Small intestine (tissue), 7 donors: ENCODE data around the gene TBC1D4. TPM values are rescaled to one million over a fixed set of nuclear protein-coding genes. Genes with fewer than 3 reads are reported as not detected.

Experiments used
- DNase-seq, 2 donors: peaks; one replicate each; pipeline versions ENCODE4 v3.0.0 to v3.0.0-alpha.2; 2013
- FAIRE-seq: peaks from 2 replicates; lab custom pipeline; 2012; peaks lifted over from hg19 to GRCh38; lab: Jason Lieb, UNC
- H3K27ac ChIP-seq, 3 donors: one replicate each; pipeline ENCODE4 v1.5.1; 2013; ENCODE audit warnings: low read length in 2 of 3, mild to moderate bottlenecking in 2 of 3, control low read depth in 1 of 3, inconsistent platforms in 1 of 3, low read depth in 1 of 3, moderate library complexity in 1 of 3
- H3K27me3 ChIP-seq, 3 donors: one replicate each; pipeline ENCODE4 v1.6.1; 2013; ENCODE audit warnings: low read length in 3 of 3, inconsistent platforms in 1 of 3; ENCODE audit not compliant: control insufficient read depth in 3 of 3, insufficient read depth in 3 of 3
- H3K36me3 ChIP-seq, 3 donors: one replicate each; pipeline ENCODE4 v1.6.1; 2013; ENCODE audit warnings: low read length in 3 of 3, inconsistent platforms in 1 of 3, low read depth in 1 of 3, mild to moderate bottlenecking in 1 of 3, moderate library complexity in 1 of 3; ENCODE audit not compliant: control insufficient read depth in 3 of 3, insufficient read depth in 2 of 3
- H3K4me1 ChIP-seq, 3 donors: one replicate each; pipeline ENCODE4 v1.6.1; 2013; ENCODE audit warnings: low read length in 2 of 3, inconsistent platforms in 1 of 3, low read depth in 1 of 3, mild to moderate bottlenecking in 1 of 3, moderate library complexity in 1 of 3; ENCODE audit not compliant: control insufficient read depth in 3 of 3, insufficient read depth in 2 of 3
- H3K4me3 ChIP-seq, 3 donors: one replicate each; pipeline ENCODE4 v1.5.1; 2013; ENCODE audit warnings: low read length in 3 of 3, control low read depth in 1 of 3, inconsistent platforms in 1 of 3, low read depth in 1 of 3, mild to moderate bottlenecking in 1 of 3, moderate library complexity in 1 of 3
- H3K9me3 ChIP-seq, 2 donors: one replicate each; pipeline ENCODE4 v1.6.1; 2013; ENCODE audit warnings: low read depth in 1 of 2, low read length in 1 of 2; ENCODE audit not compliant: control insufficient read depth in 2 of 2, insufficient read depth in 1 of 2
- WGBS, 3 donors: extraction: QIAGEN DNeasy Blood & Tissue Kit; methylation state at CpG; one replicate each; pipeline ENCODE4 v1.1.7; 2013; 5-methylcytosine and 5-hydroxymethylcytosine counted together
- polyA plus RNA-seq, 4 donors: library from polyadenylated mRNA; stranded (reverse) in 3 of 4; unstranded in 1 of 4; fragments of 200-250 nt in 3 of 4; fragments of 120-200 nt in 1 of 4; gene quantifications; one replicate each; pipeline versions ENCODE4 v1.2.1 to v1.2.3, GENCODE V29; 2013
- donor health status: healthy with polysubstance abuse.
- donor health status: control.
- donor health status: control.
- donor health status: Bipolar disorder and iron deficiency.
- donor health status: healthy.

The TBC1D4 gene
- polyA plus RNA-seq, 4 donors: 2.4 to 8.1 (median 5.3) TPM

DNA sequence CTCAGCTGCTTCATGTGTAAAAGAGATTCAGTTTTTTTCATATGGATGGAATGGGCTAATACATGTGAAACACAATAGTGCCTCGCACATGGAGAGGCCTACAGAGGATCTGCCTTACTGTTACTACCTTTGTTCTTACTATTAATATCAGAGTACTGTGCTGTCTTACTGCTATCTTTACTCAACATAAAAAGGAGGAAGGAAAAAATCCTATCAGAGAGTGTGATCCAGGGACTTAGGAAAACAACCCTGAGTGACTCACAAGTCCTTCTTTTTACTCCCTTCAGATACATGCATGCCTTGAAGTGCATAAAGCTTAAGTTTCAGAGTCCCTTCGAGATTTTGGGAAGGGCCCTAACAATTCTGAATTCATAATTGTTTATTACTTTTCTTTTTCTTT is 136.8 kb downstream of the TBC1D4 start:
- DNase-seq: peak in 1 of 2 donors; percentile 57
- peaks cover 0 to 3% (median 2%) of the 10 kb centered on the region in 3 donors for H3K36me3 ChIP-seq
- peak overlapping the region in 1 of 3 donors; percentile 38 for H3K27ac ChIP-seq
- no peak overlapping the region for H3K4me3 ChIP-seq
- peaks cover 0 to 2% (median 0%) of the 10 kb centered on the region in 3 donors for H3K4me1 ChIP-seq
- H3K9me3 ChIP-seq: no peaks in the 10 kb centered on the region
- no peak for FAIRE-seq
- 38 to 72% (median 64%) methylated on average over 2 of the region's 2 CpGs for WGBS, 3 donors
- H3K27me3 ChIP-seq: no peaks in the 10 kb centered on the region

DNA sequence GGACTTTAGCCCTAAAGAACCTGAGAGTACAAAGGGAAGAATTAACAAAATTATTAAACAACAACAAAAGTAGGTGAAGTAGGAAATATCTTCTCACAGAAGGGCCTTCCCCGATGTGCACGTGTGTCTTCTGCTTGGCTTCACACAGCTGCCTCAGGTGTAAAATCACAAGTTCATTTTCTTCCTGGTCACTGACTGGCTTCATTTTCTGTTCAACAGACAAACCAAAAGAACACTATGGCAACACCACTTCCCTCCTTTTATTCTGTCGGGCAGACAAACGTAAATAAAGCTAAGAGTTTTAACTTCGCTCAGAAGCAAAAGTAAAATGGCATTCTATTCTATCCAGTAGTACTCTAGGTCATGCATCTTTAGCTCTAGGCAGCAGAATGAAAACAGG is 140.9 kb downstream of the TBC1D4 start:
- Histone ChIP-seq H3K4me3 (no peak overlapping the region), H3K27me3 (no peaks in the 10 kb centered on the region), H3K4me1 (peaks cover 0 to 2% (median 0%) of the 10 kb centered on the region in 3 donors), H3K27ac (no peak overlapping the region), H3K9me3 (no peaks in the 10 kb centered on the region), H3K36me3 (peaks cover 0 to 5% (median 0%) of the 10 kb centered on the region in 3 donors)
- 84 to 93% (median 87%) methylated on average over 5 of the region's 5 CpGs for WGBS, 3 donors
- FAIRE-seq: no peak
- no peak for DNase-seq

GRCh38 chr13:75339635-75340374 is 142.2 kb downstream of the TBC1D4 start:
- FAIRE-seq: no peak

DNA sequence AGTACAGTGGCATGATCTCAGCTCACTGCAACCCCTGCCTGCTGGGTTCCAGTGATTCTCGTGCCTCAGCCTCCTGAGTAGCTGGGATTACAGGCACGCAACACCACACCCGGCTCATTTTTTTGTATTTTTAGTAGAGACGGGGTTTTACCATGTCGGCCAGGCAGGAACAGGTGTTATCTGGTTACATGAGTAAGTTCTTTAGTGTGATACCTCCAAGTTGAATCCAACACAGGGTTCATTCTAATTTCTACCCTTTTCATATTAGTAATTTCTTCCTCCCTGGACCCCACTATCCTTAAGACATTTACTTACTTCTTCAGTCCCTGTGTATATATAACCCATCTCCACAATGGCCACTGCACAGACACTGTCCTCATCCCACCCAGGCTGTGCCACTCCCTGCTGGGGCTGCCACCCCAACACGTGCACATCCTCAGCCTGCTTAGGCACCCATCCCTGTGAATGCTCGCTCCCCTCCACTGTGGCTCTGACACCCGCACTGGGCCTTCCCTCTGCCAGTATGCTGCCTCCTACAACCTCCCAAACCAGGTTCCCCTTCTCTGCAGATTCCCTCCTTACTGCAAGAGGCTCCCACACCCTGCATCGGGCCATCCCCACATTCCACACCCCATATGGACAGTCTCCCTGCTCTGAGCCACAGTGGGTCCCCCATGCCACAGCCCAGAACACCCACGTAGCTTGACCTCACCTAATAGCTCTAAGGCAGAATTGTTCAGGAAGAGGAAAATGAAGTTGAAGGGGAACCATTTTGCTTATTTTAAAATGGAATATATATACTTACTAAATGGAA is 147.1 kb downstream of the TBC1D4 start:
- H3K27ac ChIP-seq: no peak overlapping the region
- WGBS, 3 donors: 90 to 96% (median 95%) methylated on average over 10 of the region's 10 CpGs
- no peaks in the 10 kb centered on the region for H3K27me3 ChIP-seq
- no peaks in the 10 kb centered on the region for H3K9me3 ChIP-seq
- FAIRE-seq (no peak), DNase-seq (no peak)
- H3K4me1 ChIP-seq: no peaks in the 10 kb centered on the region
- no peak overlapping the region for H3K4me3 ChIP-seq
- peaks cover 0 to 11% (median 0%) of the 10 kb centered on the region in 3 donors for H3K36me3 ChIP-seq

More at GRCh38 chr13:75339635-75340374, 142.2 kb downstream of the TBC1D4 start:
- 90 to 95% (median 92%) methylated on average over 7 of the region's 7 CpGs for WGBS, 3 donors
- Histone ChIP-seq H3K9me3 (no peaks in the 10 kb centered on the region), H3K36me3 (peaks cover 0 to 11% (median 0%) of the 10 kb centered on the region in 3 donors), H3K4me3 (no peak overlapping the region), H3K4me1 (peaks cover 0 to under 1% (median 0%) of the 10 kb centered on the region in 3 donors), H3K27ac (no peak overlapping the region), H3K27me3 (no peaks in the 10 kb centered on the region)
- DNase-seq: no peak

DNA sequence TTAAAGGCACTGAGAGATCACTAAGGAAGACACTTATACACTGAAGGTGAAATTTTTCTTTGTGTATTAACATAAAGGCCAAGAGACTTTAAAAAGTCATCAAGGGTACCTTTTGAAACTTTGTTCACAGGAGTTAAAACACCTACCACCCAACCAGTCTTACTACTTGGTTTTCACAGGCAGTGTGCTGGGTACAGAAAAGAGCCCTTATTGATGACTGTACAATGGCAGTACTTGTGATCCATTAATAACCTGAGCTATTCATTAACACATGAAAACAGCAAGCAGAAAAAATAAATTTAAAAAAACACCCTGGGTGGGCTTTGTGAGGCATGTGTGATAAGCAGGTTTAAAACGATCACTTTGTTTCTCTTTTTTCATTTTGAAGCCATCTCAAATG is 148.9 kb downstream of the TBC1D4 start:
- H3K36me3 ChIP-seq: peaks cover 0 to 11% (median 0%) of the 10 kb centered on the region in 3 donors
- no peak overlapping the region for H3K27ac ChIP-seq
- no peaks in the 10 kb centered on the region for H3K4me1 ChIP-seq
- WGBS, 3 donors: 62 to 84% (median 68%) methylated on average over 1 of the region's 1 CpG
- no peaks in the 10 kb centered on the region for H3K27me3 ChIP-seq
- no peak overlapping the region for H3K4me3 ChIP-seq
- DNase-seq (no peak), FAIRE-seq (no peak)
- no peaks in the 10 kb centered on the region for H3K9me3 ChIP-seq

GRCh38 chr13:75331792-75332349 is 150.1 kb downstream of the TBC1D4 start:
- Histone ChIP-seq H3K27ac (no peak overlapping the region), H3K36me3 (peaks cover 0 to 11% (median 0%) of the 10 kb centered on the region in 3 donors), H3K9me3 (no peaks in the 10 kb centered on the region), H3K4me1 (no peaks in the 10 kb centered on the region), H3K4me3 (no peak overlapping the region), H3K27me3 (no peaks in the 10 kb centered on the region)
- DNase-seq: no peak
- no peak for FAIRE-seq
- 82 to 87% (median 87%) methylated on average over 2 of the region's 2 CpGs for WGBS, 3 donors

DNA sequence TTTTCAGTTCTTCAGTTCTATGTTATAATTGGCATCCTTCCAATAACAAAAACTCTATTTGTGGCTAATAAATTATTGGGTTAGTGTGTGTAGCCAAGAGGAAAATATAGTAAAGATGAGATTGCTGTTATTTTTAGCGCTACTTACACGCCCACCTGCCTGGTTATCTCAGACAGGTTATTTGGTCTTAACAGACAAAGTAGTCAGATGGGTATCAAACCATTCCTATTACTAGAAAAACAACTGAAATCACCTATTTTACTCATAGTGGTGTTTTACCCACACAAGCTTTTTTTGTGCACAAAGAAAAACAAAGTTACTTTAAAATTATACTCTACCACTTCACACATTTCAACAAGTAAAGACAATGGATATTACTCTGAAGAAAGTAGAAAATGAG is 151.2 kb downstream of the TBC1D4 start:
- Histone ChIP-seq H3K4me1 (no peaks in the 10 kb centered on the region), H3K27ac (no peak overlapping the region), H3K36me3 (peaks cover 0 to 9% (median 0%) of the 10 kb centered on the region in 3 donors), H3K4me3 (no peak overlapping the region), H3K27me3 (no peaks in the 10 kb centered on the region), H3K9me3 (no peaks in the 10 kb centered on the region)
- DNase-seq (no peak), FAIRE-seq (no peak)
- WGBS, 3 donors: 27 to 62% (median 55%) methylated on average over 2 of the region's 2 CpGs

GRCh38 chr13:75329723-75330122 is 152.2 kb downstream of the TBC1D4 start:
- DNase-seq (peak; percentile 39 to 63), FAIRE-seq (no peak)
- WGBS, 3 donors: 65 to 80% (median 80%) methylated on average over 5 of the region's 5 CpGs
- H3K27ac ChIP-seq: no peak overlapping the region
- no peaks in the 10 kb centered on the region for H3K4me1 ChIP-seq
- no peak overlapping the region for H3K4me3 ChIP-seq
- H3K36me3 ChIP-seq: peaks cover 0 to 4% (median 0%) of the 10 kb centered on the region in 3 donors
- H3K27me3 ChIP-seq: no peaks in the 10 kb centered on the region
- H3K9me3 ChIP-seq: no peaks in the 10 kb centered on the region
